Uterus (tissue), 4 donors: ENCODE results near the gene TMPRSS12. TPM values are rescaled to one million over a fixed set of nuclear protein-coding genes. Genes with fewer than 3 reads are reported as not detected.
A peak's percentile ranks its signal among the peaks of the same experiment; 100 is the strongest.

Source experiments
- DNase-seq, 2 donors: peaks; one replicate each; pipeline ENCODE4 v3.0.0-alpha.2; 2019 to 2020
- H3K27ac ChIP-seq, 2 donors: fragments of 200-600 bp; sonication (generic); 1 replicate in 1 of 2; 2 replicates in 1 of 2; pipeline ENCODE4 v1.5.1; 2016 to 2018
- H3K27me3 ChIP-seq, 2 donors: fragments of 200-600 bp; sonication (generic); one replicate each; pipeline ENCODE4 v1.5.1; 2018 to 2019; ENCODE audit warnings: control low read depth in 1 of 2
- H3K36me3 ChIP-seq, 2 donors: fragments of 200-600 bp; sonication (generic); one replicate each; pipeline ENCODE4 v1.5.1; 2019; ENCODE audit warnings: control low read depth in 1 of 2
- H3K4me1 ChIP-seq, 2 donors: fragments of 200-600 bp; sonication (generic); one replicate each; pipeline ENCODE4 v1.5.1; 2018 to 2019; ENCODE audit warnings: control low read depth in 1 of 2
- H3K4me3 ChIP-seq, 2 donors: fragments of 200-600 bp; sonication (generic); 1 replicate in 1 of 2; 2 replicates in 1 of 2; pipeline ENCODE4 v1.5.1; 2018 to 2019; ENCODE audit warnings: mild to moderate bottlenecking in 1 of 2
- H3K9me3 ChIP-seq, 2 donors: fragments of 200-600 bp; sonication (generic); one replicate each; pipeline ENCODE4 v1.5.1; 2019; ENCODE audit warnings: control low read depth in 1 of 2
- POLR2A ChIP-seq, 2 donors: fragments of 450-650 bp; IDR thresholded peaks; one replicate each; pipeline ENCODE4 v1.6.1; 2016; ENCODE audit warnings: antibody characterized with exemption in 2 of 2, mild to moderate bottlenecking in 1 of 2, moderate library complexity in 1 of 2
- intact Hi-C: fragments of 100-400 bp; cut with DNase I; formaldehyde crosslinking; loops from one replicate; pipeline ENCODE4 v1.15.1; 2023; ENCODE audit warnings: low total_unique reads
- small RNA-seq: library from RNA; depleted of rRNA; stranded (forward); fragments of <200 nt; gene quantifications from one replicate; pipeline ENCODE3, GENCODE V24; 2016
- total RNA-seq, 4 donors: library from RNA; depleted of rRNA in 3 of 4; stranded (reverse); fragments of >200 nt in 3 of 4; gene quantifications; one replicate each; pipeline versions ENCODE4 v1.1.0 to v1.2.4, GENCODE V29; 2014 to 2023
- TF ChIP-seq, protein P1 (sequence below), 4 experiments: fragments of 200-600 bp in 2 of 4; fragments of 450-650 bp in 2 of 4; sonication (generic) in 2 of 4; IDR thresholded peaks; one replicate each; pipeline ENCODE4 v1.5.1; 2016 to 2019; ENCODE audit warnings: antibody characterized with exemption in 4 of 4, mild to moderate bottlenecking in 2 of 4, moderate library complexity in 1 of 4
- donor health status: DM: yes; HTN: yes; CAD: no.

TMPRSS12 gene
- total RNA-seq, 4 donors from 2014 or later: not detected

DNA sequence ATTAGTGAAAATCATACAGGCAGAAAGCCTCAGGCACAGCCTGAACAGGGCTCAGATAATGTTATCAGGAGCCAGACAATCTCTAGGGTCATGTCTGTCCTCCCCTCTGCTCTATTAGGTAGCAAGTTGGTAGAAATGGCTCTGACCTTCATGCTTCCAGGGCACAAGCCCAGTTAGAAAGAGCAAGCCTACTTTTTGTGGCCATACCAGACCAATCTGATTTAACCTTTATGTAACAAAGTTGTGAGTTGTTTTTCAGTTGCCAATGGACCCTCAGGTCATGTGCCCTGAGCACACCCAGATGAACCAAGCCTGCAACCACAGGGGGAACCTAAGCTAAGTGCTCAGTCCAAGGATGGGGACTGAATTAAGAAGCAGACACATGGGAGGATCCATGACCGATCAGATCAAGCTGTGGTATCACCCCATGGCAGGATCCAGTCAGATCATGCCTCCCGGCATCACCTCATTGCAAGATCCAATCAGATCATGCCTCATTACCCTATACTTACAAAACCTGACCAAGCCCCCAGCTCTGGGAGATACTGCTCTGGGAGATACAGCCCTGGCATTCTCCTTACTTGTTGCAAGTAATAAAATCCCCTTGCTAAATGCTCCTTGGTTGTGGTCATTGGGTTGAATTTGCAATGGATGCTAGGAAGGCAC is 90.9 kb downstream of the TMPRSS12 start:
- Histone ChIP-seq H3K4me1 (peaks cover 0 to 4% of the 10 kb centered on the region in 2 donors), H3K4me3 (no peak overlapping the region), H3K27ac (peak overlapping the region; percentile 82 to 86), H3K27me3 (no peaks in the 10 kb centered on the region), H3K9me3 (no peaks in the 10 kb centered on the region), H3K36me3 (no peaks in the 10 kb centered on the region)
- intact Hi-C loops: no loop called here
- no peak for DNase-seq
- TF ChIP-seq POLR2A (IDR thresholded peaks at IDR 0.05): no peak
- TF ChIP-seq, protein P1, sequence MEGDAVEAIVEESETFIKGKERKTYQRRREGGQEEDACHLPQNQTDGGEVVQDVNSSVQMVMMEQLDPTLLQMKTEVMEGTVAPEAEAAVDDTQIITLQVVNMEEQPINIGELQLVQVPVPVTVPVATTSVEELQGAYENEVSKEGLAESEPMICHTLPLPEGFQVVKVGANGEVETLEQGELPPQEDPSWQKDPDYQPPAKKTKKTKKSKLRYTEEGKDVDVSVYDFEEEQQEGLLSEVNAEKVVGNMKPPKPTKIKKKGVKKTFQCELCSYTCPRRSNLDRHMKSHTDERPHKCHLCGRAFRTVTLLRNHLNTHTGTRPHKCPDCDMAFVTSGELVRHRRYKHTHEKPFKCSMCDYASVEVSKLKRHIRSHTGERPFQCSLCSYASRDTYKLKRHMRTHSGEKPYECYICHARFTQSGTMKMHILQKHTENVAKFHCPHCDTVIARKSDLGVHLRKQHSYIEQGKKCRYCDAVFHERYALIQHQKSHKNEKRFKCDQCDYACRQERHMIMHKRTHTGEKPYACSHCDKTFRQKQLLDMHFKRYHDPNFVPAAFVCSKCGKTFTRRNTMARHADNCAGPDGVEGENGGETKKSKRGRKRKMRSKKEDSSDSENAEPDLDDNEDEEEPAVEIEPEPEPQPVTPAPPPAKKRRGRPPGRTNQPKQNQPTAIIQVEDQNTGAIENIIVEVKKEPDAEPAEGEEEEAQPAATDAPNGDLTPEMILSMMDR (IDR thresholded peaks at IDR 0.05): no peak

DNA sequence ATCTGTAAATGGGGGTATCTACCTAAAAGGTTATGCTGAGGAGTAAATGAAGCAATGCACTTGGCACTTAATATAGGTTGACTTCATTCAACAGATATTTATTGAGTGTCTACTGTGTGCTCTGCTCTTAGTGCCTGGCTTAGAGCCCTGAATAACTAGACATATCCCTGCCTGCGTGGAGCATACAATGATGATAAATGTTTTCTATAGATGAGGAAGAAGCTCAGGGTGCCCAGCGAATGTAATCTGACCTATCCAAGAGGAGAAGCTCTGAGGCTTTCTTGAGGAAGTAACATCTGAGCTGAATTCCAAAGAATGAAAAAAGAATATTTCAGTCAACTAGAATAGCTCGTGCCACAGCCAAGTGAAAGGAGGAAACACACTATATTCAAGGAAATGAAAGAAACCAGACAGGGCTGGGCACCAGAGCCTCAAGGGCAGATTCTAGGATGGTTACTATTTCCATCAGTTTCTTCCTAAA is 91.7 kb downstream of the TMPRSS12 start:
- TF ChIP-seq, protein P1 (IDR thresholded peaks at IDR 0.05): no peak
- no peak for TF ChIP-seq POLR2A (IDR thresholded peaks at IDR 0.05)
- Histone ChIP-seq H3K27me3 (no peaks in the 10 kb centered on the region), H3K36me3 (no peaks in the 10 kb centered on the region), H3K9me3 (no peaks in the 10 kb centered on the region), H3K27ac (peak overlapping the region; percentile 82 to 86), H3K4me3 (peak overlapping the region in 1 of 2 donors; percentile 21), H3K4me1 (peaks cover 0 to 4% of the 10 kb centered on the region in 2 donors)
- no peak for DNase-seq
- intact Hi-C loops: no loop called here

GRCh38 chr12:50934981-50935807 is 92.5 kb downstream of the TMPRSS12 start:
- H3K4me1 ChIP-seq: peaks cover 0 to 4% of the 10 kb centered on the region in 2 donors
- no peaks in the 10 kb centered on the region for H3K36me3 ChIP-seq
- intact Hi-C loops: no loop called here
- no peak for DNase-seq
- no peaks in the 10 kb centered on the region for H3K9me3 ChIP-seq
- no peaks in the 10 kb centered on the region for H3K27me3 ChIP-seq
- H3K27ac ChIP-seq: peak overlapping the region; percentile 82 to 86
- peak overlapping the region in 1 of 2 donors; percentile 21 for H3K4me3 ChIP-seq
- TF ChIP-seq, protein P1 (IDR thresholded peaks at IDR 0.05): no peak
- TF ChIP-seq POLR2A (IDR thresholded peaks at IDR 0.05): no peak

GRCh38 chr12:50936821-50937530 is 94.2 kb downstream of the TMPRSS12 start:
- intact Hi-C loops: no loop called here
- no peaks in the 10 kb centered on the region for H3K9me3 ChIP-seq
- no peak overlapping the region for H3K4me3 ChIP-seq
- H3K27me3 ChIP-seq: no peaks in the 10 kb centered on the region
- TF ChIP-seq, protein P1 (IDR thresholded peaks at IDR 0.05): no peak
- no peak for TF ChIP-seq POLR2A (IDR thresholded peaks at IDR 0.05)
- H3K36me3 ChIP-seq: no peaks in the 10 kb centered on the region
- peak overlapping the region in 1 of 2 donors; percentile 82 for H3K27ac ChIP-seq
- peaks cover 0 to 4% of the 10 kb centered on the region in 2 donors for H3K4me1 ChIP-seq
- DNase-seq: no peak

Small RNA genes within 50 kb of the gene (small RNA-seq; reads per million reads assigned to genes)
- gene AC013244.2 (not detected), gene RN7SL519P (not detected)

Other genes starting within 250 kb of the TMPRSS12 start
- 10 to 100 TPM in 3 of 4 donors, 1 to 10 TPM in 1; 3.8 to 54.2 (median 40.0) TPM for gene ATF1, start 78.8 kb upstream of the TMPRSS12 start, total RNA-seq
- not detected for gene HIGD1C, start 109.6 kb downstream of the TMPRSS12 start, total RNA-seq
- gene SLC11A2, start 183.5 kb downstream of the TMPRSS12 start, total RNA-seq: 10 to 100 TPM; 22.9 to 71.0 (median 61.4) TPM
- gene LETMD1, start 205.4 kb downstream of the TMPRSS12 start, total RNA-seq: 10 to 100 TPM; 45.9 to 81.5 (median 61.5) TPM
- gene CSRNP2, start 240.7 kb downstream of the TMPRSS12 start, total RNA-seq: 10 to 100 TPM; 21.5 to 39.7 (median 28.9) TPM